HT1080 (cell line): ENCODE measurements around the gene IGFN1. TPM values are rescaled to one million over a fixed set of nuclear protein-coding genes. Genes with fewer than 3 reads are reported as not detected.
A peak's percentile ranks its signal among the peaks of the same experiment; 100 is the strongest.

Source experiments
- DNase-seq: peaks from one replicate; pipeline ENCODE4 v3.0.0-alpha.2; 2015; ENCODE audit warnings: low read depth
- total RNA-seq: library from RNA; depleted of rRNA; stranded (reverse); fragments of >200 nt; shearing (Covaris generic); gene quantifications from 2 replicates; pipeline ENCODE4 v1.2.3, GENCODE V29; 2014; rRNA removed

IGFN1 gene
- total RNA-seq, 1 experiment from 2014 or later = 0.14 TPM

DNA sequence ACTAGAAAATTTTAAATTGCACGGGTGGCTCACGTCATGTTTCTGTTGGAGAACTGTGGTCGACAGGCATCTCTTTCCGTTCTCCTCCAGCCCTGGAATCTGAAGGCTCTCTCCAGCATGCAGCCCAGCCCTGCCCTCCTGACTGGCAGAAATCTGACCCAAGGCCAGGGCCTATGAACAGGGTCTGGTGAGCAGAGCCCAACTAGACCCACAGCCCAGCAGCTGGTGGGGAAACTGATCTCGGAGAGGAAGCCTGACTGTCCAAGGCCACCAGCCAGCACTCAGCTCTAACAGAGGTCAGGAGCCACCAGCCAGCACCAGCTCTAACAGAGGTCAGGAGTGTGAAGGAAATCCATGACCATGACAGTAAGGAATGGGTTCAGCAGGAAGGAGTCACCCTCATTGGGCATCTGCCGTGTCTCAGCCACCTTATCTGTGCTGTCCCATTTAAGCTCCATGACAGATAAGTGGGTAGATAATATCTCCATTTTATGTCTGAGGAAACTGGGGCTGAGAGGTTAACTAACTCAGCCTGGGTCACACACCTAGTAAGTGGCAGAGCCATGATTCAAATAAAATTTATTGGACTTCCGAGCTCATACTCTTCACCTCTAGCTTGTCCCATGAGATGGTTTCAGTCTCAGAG lies 72.5 kb downstream of the IGFN1 start:
- DNase-seq = no peak

DNA sequence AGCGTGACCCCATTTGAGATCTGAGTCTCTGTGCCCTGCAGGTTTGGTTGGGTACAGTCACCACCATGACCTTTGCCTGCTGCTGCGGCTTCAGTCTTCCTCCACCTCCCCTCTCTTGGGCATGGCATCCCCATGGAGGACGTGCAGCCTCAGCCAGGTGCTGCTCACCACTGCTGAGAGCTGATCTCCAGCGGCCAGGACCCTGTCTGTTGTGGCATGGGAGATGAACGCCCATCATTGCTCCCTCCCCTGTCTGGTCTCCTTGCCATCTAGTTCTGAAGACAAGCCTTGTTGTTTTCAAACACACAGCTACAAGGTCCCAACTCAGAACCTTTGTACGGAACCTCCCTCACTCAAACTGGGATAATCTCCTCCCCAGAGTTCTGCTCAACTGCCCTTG lies 73.4 kb downstream of the IGFN1 start:
- no peak for DNase-seq

DNA sequence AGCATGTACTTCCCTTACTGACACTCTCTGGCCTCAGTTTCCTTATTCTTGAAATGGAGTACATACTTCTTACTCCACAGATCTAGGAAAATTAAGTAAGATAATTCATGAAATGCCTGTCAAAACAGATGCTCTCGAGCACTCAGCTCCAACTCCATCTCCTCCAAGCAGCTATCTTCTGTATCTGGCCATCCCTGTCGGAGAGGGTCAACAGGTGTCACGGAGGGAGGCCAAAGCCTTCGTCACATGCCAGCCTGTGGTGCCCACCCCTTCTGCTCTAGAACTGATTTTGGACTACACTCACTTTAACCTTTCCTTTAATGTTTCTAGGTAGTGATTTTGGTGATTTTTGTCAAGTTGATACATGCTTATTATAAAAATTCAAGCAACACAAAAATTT lies 73.9 kb downstream of the IGFN1 start:
- DNase-seq = no peak

- peak; percentile 55 for DNase-seq
Observed at GRCh38 chr1:201265756-201266155, 75.1 kb downstream of the IGFN1 start.

GRCh38 chr1:201266276-201266675 lies 75.7 kb downstream of the IGFN1 start:
- DNase-seq = no peak

- peak; percentile 90 for DNase-seq
Observed at GRCh38 chr1:201266774-201267173, 76.2 kb downstream of the IGFN1 start.

DNA sequence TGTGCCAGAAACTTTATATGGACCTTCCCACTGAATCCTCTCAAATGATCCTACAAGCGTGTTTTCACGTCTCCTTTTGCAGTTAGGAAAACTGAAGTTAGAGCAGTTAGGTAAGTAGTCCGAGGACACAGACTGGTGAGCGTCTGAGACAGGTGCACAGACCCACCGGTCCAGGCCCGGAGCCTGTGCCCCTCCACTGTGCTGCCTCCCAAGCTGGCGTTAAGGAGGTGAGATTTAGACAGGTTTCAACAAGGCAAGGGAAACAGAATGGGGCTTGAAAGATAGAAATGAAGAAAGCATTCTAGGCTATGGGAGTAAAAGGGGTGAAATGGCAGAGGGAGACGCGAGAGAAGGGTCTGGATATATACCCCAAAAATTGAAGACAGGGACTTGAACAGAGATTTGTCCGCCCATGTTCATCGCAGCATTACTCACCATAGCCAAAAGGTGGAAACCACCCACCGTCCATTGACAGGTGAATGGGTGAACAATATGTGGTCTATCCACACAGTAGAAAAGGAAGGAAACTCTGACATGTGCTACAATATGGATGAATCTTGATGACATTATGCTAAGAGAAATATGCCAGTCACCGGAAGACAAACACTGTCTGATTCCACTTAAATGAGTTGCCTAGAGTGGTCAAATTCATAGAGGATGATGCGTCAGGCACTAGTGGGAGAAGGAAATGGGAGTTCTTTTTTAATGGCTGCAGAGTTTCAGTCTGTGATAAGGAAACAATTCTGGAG lies 77.0 kb downstream of the IGFN1 start:
- peak; percentile 89 for DNase-seq

DNA sequence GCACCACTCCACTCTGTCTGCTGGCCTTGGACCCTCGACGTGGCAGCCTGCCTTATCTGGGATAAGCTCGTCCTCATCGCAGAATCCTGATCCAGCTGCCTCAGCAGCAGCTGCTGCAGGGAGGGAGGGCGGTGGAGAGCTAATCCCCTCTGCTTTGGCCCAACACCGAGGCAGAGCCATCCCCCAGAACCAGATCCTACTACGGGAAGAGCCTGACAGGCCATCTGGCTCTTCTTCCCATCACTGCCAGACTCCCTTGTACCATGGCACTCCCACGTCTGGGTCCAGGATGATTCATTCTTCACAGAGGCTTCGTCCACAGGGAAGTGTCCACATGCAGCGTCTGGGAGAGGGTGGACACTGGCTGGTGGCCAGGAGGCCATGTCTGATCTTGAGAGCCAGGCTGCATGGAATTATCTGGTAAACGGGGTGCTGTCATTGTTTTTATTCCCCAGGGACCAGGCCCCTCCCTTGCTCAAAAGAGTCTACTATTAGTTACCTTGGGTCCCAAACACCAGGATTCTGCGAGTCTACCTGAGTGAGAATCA lies 78.1 kb downstream of the IGFN1 start:
- peak; percentile 77 for DNase-seq

GRCh38 chr1:201269281-201269680 lies 78.7 kb downstream of the IGFN1 start:
- DNase-seq = no peak

DNA sequence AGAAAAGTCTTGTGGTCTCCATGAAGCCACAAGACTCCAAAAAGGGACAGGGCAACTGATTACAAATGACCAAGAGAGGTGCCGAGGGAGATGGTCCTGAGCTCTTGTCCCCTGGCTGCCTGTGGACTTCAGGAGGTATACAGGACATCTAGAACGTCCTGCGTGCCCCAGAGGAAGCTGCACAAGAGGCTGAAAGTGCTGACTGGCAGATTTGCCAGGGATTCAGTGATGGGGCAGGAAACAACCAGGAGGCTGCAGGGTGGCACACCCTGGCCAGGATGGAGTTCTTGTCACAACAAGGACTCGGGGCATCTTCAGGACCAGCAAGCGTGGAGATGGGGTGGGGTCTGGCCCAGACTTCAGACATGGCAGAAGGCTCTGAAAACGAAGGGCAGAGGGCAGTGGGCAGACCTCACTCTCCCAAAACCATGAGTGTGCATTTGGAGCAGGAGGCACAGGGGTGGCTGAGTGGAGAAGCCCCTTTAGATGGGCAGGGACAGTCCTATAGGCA lies 79.3 kb downstream of the IGFN1 start:
- no peak for DNase-seq

GRCh38 chr1:201270616-201271390 lies 80.2 kb downstream of the IGFN1 start:
- no peak for DNase-seq

DNA sequence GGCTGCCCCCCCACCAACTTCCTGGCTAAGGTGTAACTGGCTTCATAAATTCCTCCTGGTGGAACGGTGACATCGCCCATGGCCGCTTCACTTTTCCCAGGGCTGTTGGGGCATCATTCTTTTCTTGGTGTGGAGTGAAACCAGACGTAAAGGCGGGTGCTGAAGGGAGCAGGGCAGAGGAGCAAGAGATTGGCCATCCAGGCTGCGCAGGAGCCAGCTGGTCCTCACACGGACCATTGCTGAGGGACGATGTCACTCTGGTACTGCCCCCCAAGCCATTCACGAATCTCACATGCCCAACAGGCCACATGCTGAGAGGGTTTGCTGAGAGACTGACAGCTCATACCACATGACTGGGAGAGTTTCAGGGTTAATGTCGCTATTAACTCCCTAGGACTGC lies 82.2 kb downstream of the IGFN1 start:
- no peak for DNase-seq

- DNase-seq = no peak
Observed at GRCh38 chr1:201274616-201275252, 84.1 kb downstream of the IGFN1 start.

DNA sequence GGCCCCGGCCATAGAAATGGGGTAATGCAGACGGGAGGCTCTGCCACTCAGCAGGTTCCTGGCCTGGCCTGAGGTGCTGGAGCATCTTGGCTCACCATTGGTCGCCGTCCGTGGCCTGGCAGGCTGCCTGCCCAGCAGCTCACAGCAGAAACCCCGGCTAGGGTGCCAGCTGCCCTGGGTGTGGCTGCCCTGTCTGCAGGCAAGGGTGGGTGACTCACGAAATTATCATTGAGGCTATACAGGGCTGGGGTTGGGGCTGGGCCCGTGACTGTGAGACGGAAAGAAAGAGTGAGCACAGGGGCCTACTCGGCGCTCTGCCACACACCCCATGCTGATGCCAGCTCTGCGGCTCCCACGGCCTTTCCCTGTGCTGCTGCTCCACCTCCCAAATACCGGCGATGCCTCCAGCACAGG lies 84.6 kb downstream of the IGFN1 start:
- DNase-seq = peak; percentile 98

DNA sequence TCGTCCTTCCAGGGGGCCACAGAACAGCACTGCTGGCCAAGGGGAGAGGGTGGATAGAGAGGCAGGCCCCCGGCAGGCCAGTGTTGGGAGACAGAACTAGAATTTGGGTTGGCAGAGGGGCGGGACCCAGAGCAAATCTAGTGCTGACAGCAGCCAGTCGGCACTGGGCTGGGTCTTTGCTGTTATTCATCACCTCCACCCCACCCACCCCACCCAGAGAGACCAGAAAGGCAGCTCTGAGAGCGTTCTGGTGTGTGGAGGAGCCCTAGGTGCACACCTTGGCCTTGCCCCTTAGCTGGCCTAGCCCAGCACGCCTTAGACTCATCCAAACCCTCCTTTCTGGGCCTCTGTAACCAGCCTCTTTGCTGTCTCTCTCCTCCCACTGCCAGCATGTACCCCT lies 86.3 kb downstream of the IGFN1 start:
- no peak for DNase-seq

- DNase-seq = no peak
Observed at GRCh38 chr1:201277441-201277840, 86.8 kb downstream of the IGFN1 start.

Other genes starting within 250 kb of the IGFN1 start
- gene KIF21B, start 167.1 kb upstream of the IGFN1 start, total RNA-seq = 4.7 and 5.2 TPM in 2 replicates
- gene CACNA1S, start 78.4 kb upstream of the IGFN1 start, total RNA-seq = not detected in 2 replicates
- gene ASCL5, start 63.6 kb upstream of the IGFN1 start, total RNA-seq = not detected in 2 replicates
- 61.7 and 76.5 TPM in 2 replicates for gene TMEM9, start 36.4 kb upstream of the IGFN1 start, total RNA-seq
- not detected in 2 replicates for gene PKP1, start 92.7 kb downstream of the IGFN1 start, total RNA-seq
- gene TNNT2, start 186.9 kb downstream of the IGFN1 start, total RNA-seq = not detected in 2 replicates
- gene LAD1, start 208.5 kb downstream of the IGFN1 start, total RNA-seq = not detected in 2 replicates
- not detected in 2 replicates for gene TNNI1, start 230.9 kb downstream of the IGFN1 start, total RNA-seq